K562 (cell line): ENCODE results near the gene NT5C3B. TPM values are rescaled to one million over a fixed set of nuclear protein-coding genes. Genes with fewer than 3 reads are reported as not detected.
A peak's percentile ranks its signal among the peaks of the same experiment; 100 is the strongest.

ENCODE experiments used
- BCOR ChIP-seq: fragments of 450-650 bp; IDR thresholded peaks from 2 replicates; pipeline ENCODE4 v1.6.1; 2016
- BHLHE40 ChIP-seq: IDR thresholded peaks from 2 replicates; pipeline ENCODE4 v1.6.1; 2011; ENCODE audit warnings: low read length, improper control_type of control experiment
- FOSL1 ChIP-seq: fragments of 200-800 bp; sonication (Bioruptor generic); conservative IDR thresholded peaks from 2 replicates; pipeline ENCODE4 v1.6.1; 2016; ENCODE audit warnings: missing genetic modification characterization, missing compliant biosample characterization
- GABPB2 ChIP-seq: fragments of 250-450 bp; sonication (Bioruptor Pico); conservative IDR thresholded peaks from 2 replicates; pipeline ENCODE4 v1.5.1; 2021; ENCODE audit warnings: mild to moderate bottlenecking
- RCOR1 ChIP-seq, 2 experiments: IDR thresholded peaks; 2 replicates each; pipeline ENCODE4 v1.6.1; 2012; ENCODE audit warnings: low read depth in 2 of 2, low read length in 2 of 2, borderline replicate concordance in 1 of 2, improper control_type of control experiment in 1 of 2
- SNRNP70 ChIP-seq: fragments of 200-400 bp; formaldehyde crosslinking; optimal IDR thresholded peaks from 2 replicates; pipeline ENCODE3; 2017; ENCODE audit warnings: low read depth, low read length
- TEAD1 ChIP-seq, 2 experiments: fragments of 450-650 bp in 1 of 2; sonication (generic) in 1 of 2; formaldehyde crosslinking; IDR thresholded peaks; 2 replicates each; pipeline versions ENCODE4 v1.4.0 to v1.8.0; 2020 to 2022; ENCODE audit warnings: mild to moderate bottlenecking in 2 of 2, missing genetic modification reagents in 1 of 2
- ZBTB7A ChIP-seq: IDR thresholded peaks from 2 replicates; pipeline ENCODE4 v1.6.1; 2011; ENCODE audit warnings: low read depth, mild to moderate bottlenecking, low read length, moderate library complexity, borderline replicate concordance; ENCODE audit not compliant: control insufficient read depth
- ZNF79 ChIP-seq: fragments of 250-450 bp; sonication (Bioruptor Pico); IDR thresholded peaks from 2 replicates; pipeline ENCODE4 v1.4.0; 2020; ENCODE audit warnings: low read depth, mild to moderate bottlenecking, moderate library complexity
- polyA plus RNA-seq, 8 experiments: library from polyadenylated mRNA; depleted of rRNA in 4 of 8; stranded (reverse) in 5 of 8; unstranded in 3 of 8; fragments of >200 nt; fragmentation: Nextera tagmentation in 2 of 8; fragmentation: Illumina TruSeq in 1 of 8; extraction: Ambion mirVana in 2 of 8; extraction: Trizol in 1 of 8; gene quantifications; 2 replicates each; pipeline versions ENCODE4 v1.2.1 to v1.2.3, GENCODE V29; 2011 to 2014; ENCODE audit warnings: inconsistent platforms in 1 of 8, missing spikeins in 1 of 8
- total RNA-seq, 7 experiments: library from RNA; depleted of rRNA in 6 of 7; stranded (reverse); fragments of >200 nt in 6 of 7; fragmentation: Illumina TruSeq in 2 of 7; extraction: Trizol in 2 of 7; gene quantifications; 2 replicates each; pipeline versions ENCODE4 v1.2.1 to v1.2.3, GENCODE V29; 2011 to 2021; ENCODE audit warnings: low replicate concordance in 1 of 7
- TF ChIP-seq, protein P1 (sequence below): fragments of 450-650 bp; IDR thresholded peaks from 2 replicates; pipeline ENCODE4 v1.6.1; 2017; ENCODE audit warnings: antibody characterized with exemption, mild to moderate bottlenecking
- TF ChIP-seq, protein P2 (sequence below), 2 experiments: fragments of 450-650 bp; IDR thresholded peaks; 2 replicates each; pipeline ENCODE4 v1.6.1; 2016
- TF ChIP-seq, protein P3 (sequence below): fragments of 150-350 bp; IDR thresholded peaks from 2 replicates; pipeline ENCODE4 v1.6.1; 2014; ENCODE audit warnings: low read depth, mild to moderate bottlenecking, low read length, borderline replicate concordance
- TF ChIP-seq, protein P4 (sequence below): sonication (generic); formaldehyde crosslinking; IDR thresholded peaks from 2 replicates; pipeline ENCODE4 v1.8.0; 2022; ENCODE audit warnings: missing genetic modification reagents, mild to moderate bottlenecking, moderate library complexity, borderline replicate concordance
- TF ChIP-seq, protein P5 (sequence below): fragments of 450-650 bp; formaldehyde crosslinking; IDR thresholded peaks from 2 replicates; pipeline ENCODE4 v1.4.0; 2022; ENCODE audit warnings: mild to moderate bottlenecking, moderate library complexity

NT5C3B gene
- total and polyA plus RNA-seq, 9 of the 15 experiments (the other 6 are each of a cell fraction or from before 2014, with no cell fraction given), result 2.0 to 166 (median 85.0) TPM

DNA sequence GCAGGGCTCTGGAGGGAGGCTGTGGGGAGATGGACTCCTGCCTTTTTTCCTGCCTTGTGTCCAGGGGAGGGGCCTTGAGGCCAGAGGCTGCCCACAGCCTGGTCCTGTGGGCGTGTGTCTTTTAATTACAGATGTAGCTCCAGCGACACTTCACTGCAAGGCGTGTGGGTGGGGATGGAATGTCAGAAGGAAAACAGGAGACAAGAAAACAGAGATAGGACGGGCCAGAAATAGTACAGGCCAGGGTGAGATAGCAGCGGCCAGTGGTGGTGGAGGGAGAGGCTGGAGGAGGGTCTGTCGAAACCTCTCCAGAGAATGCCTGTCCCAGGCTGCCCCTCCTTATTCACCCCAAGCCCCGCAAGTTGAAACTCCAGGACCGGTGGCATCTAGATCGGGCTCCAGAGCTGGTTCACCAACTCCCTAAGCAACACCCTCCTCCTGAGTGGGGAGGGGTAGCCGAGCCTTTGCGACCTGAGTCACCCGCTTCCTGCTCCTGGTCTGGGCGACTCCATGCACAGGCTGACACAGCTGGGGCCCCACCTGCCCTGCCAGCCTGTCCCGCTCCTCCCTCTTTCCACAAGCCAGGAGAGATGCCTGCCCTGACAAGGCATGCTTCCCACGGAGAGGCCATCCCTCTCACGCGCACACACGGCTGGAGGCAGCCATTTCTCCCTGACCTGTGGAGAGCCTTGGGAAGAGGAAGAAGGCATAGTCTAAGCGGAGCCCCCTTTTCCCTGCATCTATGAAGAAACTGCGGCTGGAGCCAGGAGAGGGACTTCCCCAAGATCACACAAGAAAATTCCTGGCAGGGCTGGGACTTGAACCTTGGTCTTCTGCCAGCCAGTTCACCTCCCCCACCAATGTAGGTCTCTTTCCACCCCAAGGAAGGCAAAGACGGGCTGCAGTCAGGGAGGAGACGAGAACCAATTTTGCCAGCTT is 42.9 kb downstream of the NT5C3B start (continued):
- TF ChIP-seq ZNF79 (CRISPR knock-in tag), result no peak
- TF ChIP-seq BCOR, result no peak
- TF ChIP-seq, protein P1, sequence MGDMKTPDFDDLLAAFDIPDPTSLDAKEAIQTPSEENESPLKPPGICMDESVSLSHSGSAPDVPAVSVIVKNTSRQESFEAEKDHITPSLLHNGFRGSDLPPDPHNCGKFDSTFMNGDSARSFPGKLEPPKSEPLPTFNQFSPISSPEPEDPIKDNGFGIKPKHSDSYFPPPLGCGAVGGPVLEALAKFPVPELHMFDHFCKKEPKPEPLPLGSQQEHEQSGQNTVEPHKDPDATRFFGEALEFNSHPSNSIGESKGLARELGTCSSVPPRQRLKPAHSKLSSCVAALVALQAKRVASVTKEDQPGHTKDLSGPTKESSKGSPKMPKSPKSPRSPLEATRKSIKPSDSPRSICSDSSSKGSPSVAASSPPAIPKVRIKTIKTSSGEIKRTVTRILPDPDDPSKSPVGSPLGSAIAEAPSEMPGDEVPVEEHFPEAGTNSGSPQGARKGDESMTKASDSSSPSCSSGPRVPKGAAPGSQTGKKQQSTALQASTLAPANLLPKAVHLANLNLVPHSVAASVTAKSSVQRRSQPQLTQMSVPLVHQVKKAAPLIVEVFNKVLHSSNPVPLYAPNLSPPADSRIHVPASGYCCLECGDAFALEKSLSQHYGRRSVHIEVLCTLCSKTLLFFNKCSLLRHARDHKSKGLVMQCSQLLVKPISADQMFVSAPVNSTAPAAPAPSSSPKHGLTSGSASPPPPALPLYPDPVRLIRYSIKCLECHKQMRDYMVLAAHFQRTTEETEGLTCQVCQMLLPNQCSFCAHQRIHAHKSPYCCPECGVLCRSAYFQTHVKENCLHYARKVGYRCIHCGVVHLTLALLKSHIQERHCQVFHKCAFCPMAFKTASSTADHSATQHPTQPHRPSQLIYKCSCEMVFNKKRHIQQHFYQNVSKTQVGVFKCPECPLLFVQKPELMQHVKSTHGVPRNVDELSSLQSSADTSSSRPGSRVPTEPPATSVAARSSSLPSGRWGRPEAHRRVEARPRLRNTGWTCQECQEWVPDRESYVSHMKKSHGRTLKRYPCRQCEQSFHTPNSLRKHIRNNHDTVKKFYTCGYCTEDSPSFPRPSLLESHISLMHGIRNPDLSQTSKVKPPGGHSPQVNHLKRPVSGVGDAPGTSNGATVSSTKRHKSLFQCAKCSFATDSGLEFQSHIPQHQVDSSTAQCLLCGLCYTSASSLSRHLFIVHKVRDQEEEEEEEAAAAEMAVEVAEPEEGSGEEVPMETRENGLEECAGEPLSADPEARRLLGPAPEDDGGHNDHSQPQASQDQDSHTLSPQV, result peak; percentile 69
- TF ChIP-seq SNRNP70, result no peak
- peak; percentile 3; the same call in 1 of the 2 replicates for TF ChIP-seq BHLHE40
- TF ChIP-seq, protein P2, sequence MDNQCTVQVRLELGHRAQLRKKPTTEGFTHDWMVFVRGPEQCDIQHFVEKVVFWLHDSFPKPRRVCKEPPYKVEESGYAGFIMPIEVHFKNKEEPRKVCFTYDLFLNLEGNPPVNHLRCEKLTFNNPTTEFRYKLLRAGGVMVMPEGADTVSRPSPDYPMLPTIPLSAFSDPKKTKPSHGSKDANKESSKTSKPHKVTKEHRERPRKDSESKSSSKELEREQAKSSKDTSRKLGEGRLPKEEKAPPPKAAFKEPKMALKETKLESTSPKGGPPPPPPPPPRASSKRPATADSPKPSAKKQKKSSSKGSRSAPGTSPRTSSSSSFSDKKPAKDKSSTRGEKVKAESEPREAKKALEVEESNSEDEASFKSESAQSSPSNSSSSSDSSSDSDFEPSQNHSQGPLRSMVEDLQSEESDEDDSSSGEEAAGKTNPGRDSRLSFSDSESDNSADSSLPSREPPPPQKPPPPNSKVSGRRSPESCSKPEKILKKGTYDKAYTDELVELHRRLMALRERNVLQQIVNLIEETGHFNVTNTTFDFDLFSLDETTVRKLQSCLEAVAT (IDR thresholded peaks at IDR 0.05), result no peak
- TF ChIP-seq, protein P3, sequence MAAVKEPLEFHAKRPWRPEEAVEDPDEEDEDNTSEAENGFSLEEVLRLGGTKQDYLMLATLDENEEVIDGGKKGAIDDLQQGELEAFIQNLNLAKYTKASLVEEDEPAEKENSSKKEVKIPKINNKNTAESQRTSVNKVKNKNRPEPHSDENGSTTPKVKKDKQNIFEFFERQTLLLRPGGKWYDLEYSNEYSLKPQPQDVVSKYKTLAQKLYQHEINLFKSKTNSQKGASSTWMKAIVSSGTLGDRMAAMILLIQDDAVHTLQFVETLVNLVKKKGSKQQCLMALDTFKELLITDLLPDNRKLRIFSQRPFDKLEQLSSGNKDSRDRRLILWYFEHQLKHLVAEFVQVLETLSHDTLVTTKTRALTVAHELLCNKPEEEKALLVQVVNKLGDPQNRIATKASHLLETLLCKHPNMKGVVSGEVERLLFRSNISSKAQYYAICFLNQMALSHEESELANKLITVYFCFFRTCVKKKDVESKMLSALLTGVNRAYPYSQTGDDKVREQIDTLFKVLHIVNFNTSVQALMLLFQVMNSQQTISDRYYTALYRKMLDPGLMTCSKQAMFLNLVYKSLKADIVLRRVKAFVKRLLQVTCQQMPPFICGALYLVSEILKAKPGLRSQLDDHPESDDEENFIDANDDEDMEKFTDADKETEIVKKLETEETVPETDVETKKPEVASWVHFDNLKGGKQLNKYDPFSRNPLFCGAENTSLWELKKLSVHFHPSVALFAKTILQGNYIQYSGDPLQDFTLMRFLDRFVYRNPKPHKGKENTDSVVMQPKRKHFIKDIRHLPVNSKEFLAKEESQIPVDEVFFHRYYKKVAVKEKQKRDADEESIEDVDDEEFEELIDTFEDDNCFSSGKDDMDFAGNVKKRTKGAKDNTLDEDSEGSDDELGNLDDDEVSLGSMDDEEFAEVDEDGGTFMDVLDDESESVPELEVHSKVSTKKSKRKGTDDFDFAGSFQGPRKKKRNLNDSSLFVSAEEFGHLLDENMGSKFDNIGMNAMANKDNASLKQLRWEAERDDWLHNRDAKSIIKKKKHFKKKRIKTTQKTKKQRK, result no peak
- peak; percentile 47; the same call in 1 of the 2 replicates for TF ChIP-seq ZBTB7A
- TF ChIP-seq, protein P4, sequence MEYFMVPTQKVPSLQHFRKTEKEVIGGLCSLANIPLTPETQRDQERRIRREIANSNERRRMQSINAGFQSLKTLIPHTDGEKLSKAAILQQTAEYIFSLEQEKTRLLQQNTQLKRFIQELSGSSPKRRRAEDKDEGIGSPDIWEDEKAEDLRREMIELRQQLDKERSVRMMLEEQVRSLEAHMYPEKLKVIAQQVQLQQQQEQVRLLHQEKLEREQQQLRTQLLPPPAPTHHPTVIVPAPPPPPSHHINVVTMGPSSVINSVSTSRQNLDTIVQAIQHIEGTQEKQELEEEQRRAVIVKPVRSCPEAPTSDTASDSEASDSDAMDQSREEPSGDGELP, result peak; percentile 80; the same call in 1 of the 2 replicates
- TF ChIP-seq TEAD1 (CRISPR knock-in tag; IDR thresholded peaks at IDR 0.05), result peak in 1 of 2 experiments; percentile 82; a peak in 3 of 4 replicates
- TF ChIP-seq, protein P5, sequence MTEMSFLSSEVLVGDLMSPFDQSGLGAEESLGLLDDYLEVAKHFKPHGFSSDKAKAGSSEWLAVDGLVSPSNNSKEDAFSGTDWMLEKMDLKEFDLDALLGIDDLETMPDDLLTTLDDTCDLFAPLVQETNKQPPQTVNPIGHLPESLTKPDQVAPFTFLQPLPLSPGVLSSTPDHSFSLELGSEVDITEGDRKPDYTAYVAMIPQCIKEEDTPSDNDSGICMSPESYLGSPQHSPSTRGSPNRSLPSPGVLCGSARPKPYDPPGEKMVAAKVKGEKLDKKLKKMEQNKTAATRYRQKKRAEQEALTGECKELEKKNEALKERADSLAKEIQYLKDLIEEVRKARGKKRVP (CRISPR knock-in tag), result no peak
- TF ChIP-seq GABPB2 (CRISPR knock-in tag), result no peak
- TF ChIP-seq FOSL1 (tag), result peak; percentile 77
- TF ChIP-seq RCOR1 (IDR thresholded peaks at IDR 0.05; ENCODE audit: borderline replicate concordance in 1 of 2, low read depth in 2 of 2, low read length in 2 of 2), result peak in 1 of 2 experiments; percentile 86; a peak in 3 of 4 replicates
